Adrenal gland (tissue), 5 donors: ENCODE measurements around the gene CCL7.

ENCODE experiments used
- POLR2A ChIP-seq, 2 donors: fragments of 450-650 bp; IDR thresholded peaks; one replicate each; pipeline ENCODE4 v1.6.1; 2017; ENCODE audit warnings: antibody characterized with exemption in 2 of 2, mild to moderate bottlenecking in 2 of 2, moderate library complexity in 1 of 2
- TF ChIP-seq, protein P1 (sequence below), 6 experiments: fragments of 450-650 bp in 4 of 6; fragments of 200-600 bp in 2 of 6; sonication (generic) in 1 of 6; IDR thresholded peaks; 1 replicate in 5 of 6; 2 replicates in 1 of 6; pipeline versions ENCODE4 v1.5.1 to v1.8.0; 2016 to 2021; ENCODE audit warnings: antibody characterized with exemption in 6 of 6, mild to moderate bottlenecking in 2 of 6, moderate library complexity in 1 of 6
- donor health status: DM: no; HTN: no; CAD: no.

GRCh38 chr17:34285286-34285792 is 15.3 kb downstream of the CCL7 start, which contains the start of gene CCL11:
- TF ChIP-seq, protein P1, sequence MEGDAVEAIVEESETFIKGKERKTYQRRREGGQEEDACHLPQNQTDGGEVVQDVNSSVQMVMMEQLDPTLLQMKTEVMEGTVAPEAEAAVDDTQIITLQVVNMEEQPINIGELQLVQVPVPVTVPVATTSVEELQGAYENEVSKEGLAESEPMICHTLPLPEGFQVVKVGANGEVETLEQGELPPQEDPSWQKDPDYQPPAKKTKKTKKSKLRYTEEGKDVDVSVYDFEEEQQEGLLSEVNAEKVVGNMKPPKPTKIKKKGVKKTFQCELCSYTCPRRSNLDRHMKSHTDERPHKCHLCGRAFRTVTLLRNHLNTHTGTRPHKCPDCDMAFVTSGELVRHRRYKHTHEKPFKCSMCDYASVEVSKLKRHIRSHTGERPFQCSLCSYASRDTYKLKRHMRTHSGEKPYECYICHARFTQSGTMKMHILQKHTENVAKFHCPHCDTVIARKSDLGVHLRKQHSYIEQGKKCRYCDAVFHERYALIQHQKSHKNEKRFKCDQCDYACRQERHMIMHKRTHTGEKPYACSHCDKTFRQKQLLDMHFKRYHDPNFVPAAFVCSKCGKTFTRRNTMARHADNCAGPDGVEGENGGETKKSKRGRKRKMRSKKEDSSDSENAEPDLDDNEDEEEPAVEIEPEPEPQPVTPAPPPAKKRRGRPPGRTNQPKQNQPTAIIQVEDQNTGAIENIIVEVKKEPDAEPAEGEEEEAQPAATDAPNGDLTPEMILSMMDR (IDR thresholded peaks at IDR 0.05) = no peak
- no peak for TF ChIP-seq POLR2A (IDR thresholded peaks at IDR 0.05)
